PC-9 (cell line): Measurements from ENCODE around the gene MAPKAP1.

Experiments
- EZH2 ChIP-seq: fragments of 200-600 bp; sonication (generic); IDR thresholded peaks from 2 replicates; pipeline ENCODE4 v1.8.0; 2017; ENCODE audit warnings: antibody characterized with exemption, low read depth
- TF ChIP-seq, protein P1 (sequence below): fragments of 200-600 bp; sonication (generic); conservative IDR thresholded peaks from 2 replicates; pipeline ENCODE4 v1.6.1; 2017; ENCODE audit warnings: mixed run types, antibody characterized with exemption, mild to moderate bottlenecking, moderate library complexity

DNA sequence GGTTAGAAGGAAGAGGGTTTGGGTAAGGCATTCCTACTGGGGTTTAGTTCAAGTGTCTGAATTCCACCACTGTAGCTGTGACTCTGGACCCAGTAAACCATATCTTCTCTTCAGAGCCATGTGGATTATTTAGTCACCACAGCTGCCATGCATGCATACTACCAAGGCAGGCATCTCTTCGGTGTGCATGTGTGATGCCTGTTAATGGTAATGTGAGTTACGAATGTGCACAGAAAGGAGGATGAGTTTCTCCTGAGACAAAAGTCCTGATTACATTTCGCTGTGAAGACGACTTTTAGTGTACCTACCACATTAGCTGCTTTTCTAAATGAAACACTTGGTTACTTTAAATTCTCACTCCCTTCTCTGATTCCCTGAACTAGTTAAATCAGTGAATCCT lies 49.5 kb upstream of the MAPKAP1 start:
- TF ChIP-seq, protein P1, sequence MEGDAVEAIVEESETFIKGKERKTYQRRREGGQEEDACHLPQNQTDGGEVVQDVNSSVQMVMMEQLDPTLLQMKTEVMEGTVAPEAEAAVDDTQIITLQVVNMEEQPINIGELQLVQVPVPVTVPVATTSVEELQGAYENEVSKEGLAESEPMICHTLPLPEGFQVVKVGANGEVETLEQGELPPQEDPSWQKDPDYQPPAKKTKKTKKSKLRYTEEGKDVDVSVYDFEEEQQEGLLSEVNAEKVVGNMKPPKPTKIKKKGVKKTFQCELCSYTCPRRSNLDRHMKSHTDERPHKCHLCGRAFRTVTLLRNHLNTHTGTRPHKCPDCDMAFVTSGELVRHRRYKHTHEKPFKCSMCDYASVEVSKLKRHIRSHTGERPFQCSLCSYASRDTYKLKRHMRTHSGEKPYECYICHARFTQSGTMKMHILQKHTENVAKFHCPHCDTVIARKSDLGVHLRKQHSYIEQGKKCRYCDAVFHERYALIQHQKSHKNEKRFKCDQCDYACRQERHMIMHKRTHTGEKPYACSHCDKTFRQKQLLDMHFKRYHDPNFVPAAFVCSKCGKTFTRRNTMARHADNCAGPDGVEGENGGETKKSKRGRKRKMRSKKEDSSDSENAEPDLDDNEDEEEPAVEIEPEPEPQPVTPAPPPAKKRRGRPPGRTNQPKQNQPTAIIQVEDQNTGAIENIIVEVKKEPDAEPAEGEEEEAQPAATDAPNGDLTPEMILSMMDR, result no peak
- TF ChIP-seq EZH2, result no peak
